UCSD-AML1 (cell line): ENCODE results near the gene CALML4.
"Not testable (repeated sequence)": the region's sequence is repeated elsewhere in the genome, so short reads cannot be mapped to it uniquely, and the experiment has no call there.

ENCODE experiments used
- DNase-seq: peaks from one replicate; lab custom pipeline; 2025; ENCODE audit not compliant: unreplicated experiment; lab: John Stamatoyannopoulos, UW

The CALML4 gene

GRCh38 chr15:68192804-68193486 is 12.2 kb downstream of the CALML4 start:
- no peak for DNase-seq

GRCh38 chr15:68192117-68192516 is 13.0 kb downstream of the CALML4 start:
- no peak for DNase-seq

- no peak for DNase-seq
These were observed 13.6 kb downstream of the CALML4 start for GRCh38 chr15:68191555-68191954.

- DNase-seq: no peak
These were observed 15.1 kb downstream of the CALML4 start for GRCh38 chr15:68190048-68190447.

- DNase-seq: no peak
These were observed 16.5 kb downstream of the CALML4 start for GRCh38 chr15:68188647-68189046.

- DNase-seq: no peak
These were observed 17.6 kb downstream of the CALML4 start for GRCh38 chr15:68187559-68187958.

- no peak for DNase-seq
These were observed 18.3 kb downstream of the CALML4 start for GRCh38 chr15:68186671-68187397.

GRCh38 chr15:68184616-68185480 is 20.3 kb downstream of the CALML4 start:
- no peak for DNase-seq

GRCh38 chr15:68183616-68184315 is 21.4 kb downstream of the CALML4 start:
- DNase-seq: no peak

GRCh38 chr15:68177742-68178141 is 27.4 kb downstream of the CALML4 start:
- no peak for DNase-seq

GRCh38 chr15:68176601-68177000 is 28.5 kb downstream of the CALML4 start:
- no peak for DNase-seq

GRCh38 chr15:68175526-68175925 is 29.6 kb downstream of the CALML4 start:
- no peak for DNase-seq

- DNase-seq: no peak
These were observed 32.0 kb downstream of the CALML4 start for GRCh38 chr15:68173119-68173518.

- not testable (repeated sequence) for DNase-seq
These were observed 33.1 kb downstream of the CALML4 start for GRCh38 chr15:68172037-68172436.

GRCh38 chr15:68166847-68167246 is 38.3 kb downstream of the CALML4 start:
- no peak for DNase-seq

GRCh38 chr15:68163191-68163590 is 41.9 kb downstream of the CALML4 start:
- no peak for DNase-seq

GRCh38 chr15:68158046-68158628 is 47.0 kb downstream of the CALML4 start:
- DNase-seq: no peak

GRCh38 chr15:68157074-68157473 is 48.1 kb downstream of the CALML4 start:
- DNase-seq: no peak

- DNase-seq: no peak
These were observed 50.1 kb downstream of the CALML4 start for GRCh38 chr15:68154923-68155559.

GRCh38 chr15:68152342-68152741 is 52.8 kb downstream of the CALML4 start:
- DNase-seq: no peak
